Activated T-cell treated with anti-CD3 and anti-CD28 coated beads, Interleukin-2, amount 50 U/mL, for 4 hours (primary cell): ENCODE data around the gene ARMC2. TPM values are rescaled to one million over a fixed set of nuclear protein-coding genes. Genes with fewer than 3 reads are reported as not detected.
A peak's percentile ranks its signal among the peaks of the same experiment; 100 is the strongest.

Experiments
- ATAC-seq, 2 donors: fragments of 200-7000 bp; cut with Tn5 transposase; one replicate each; pipeline ENCODE4 v1.10.0; 2021
- DNase-seq: peaks from one replicate; pipeline ENCODE4 v3.0.0-alpha.2; 2020
- H3K27me3 Mint-ChIP-seq: one replicate; pipeline ENCODE4 v1.8.0; 2021; ENCODE audit warnings: low read depth, mixed read lengths
- H3K36me3 Mint-ChIP-seq: one replicate; pipeline ENCODE4 v1.8.0; 2022; ENCODE audit warnings: mixed read lengths; ENCODE audit not compliant: insufficient read depth
- H3K4me1 Mint-ChIP-seq: one replicate; pipeline ENCODE4 v1.8.0; 2021; ENCODE audit warnings: low read depth, mixed read lengths
- H3K4me3 Mint-ChIP-seq: one replicate; pipeline ENCODE4 v1.8.0; 2021; ENCODE audit warnings: mild to moderate bottlenecking, moderate library complexity, mixed read lengths
- H3K9me3 Mint-ChIP-seq: one replicate; pipeline ENCODE4 v1.8.0; 2021; ENCODE audit warnings: mixed read lengths
- total RNA-seq, 3 donors: library from RNA; stranded (reverse); gene quantifications; one replicate each; pipeline ENCODE4 v1.2.1, GENCODE V29; 2021

Gene ARMC2
- total RNA-seq, 3 donors from 2014 or later, result 2.2 to 2.8 (median 2.3) TPM

DNA sequence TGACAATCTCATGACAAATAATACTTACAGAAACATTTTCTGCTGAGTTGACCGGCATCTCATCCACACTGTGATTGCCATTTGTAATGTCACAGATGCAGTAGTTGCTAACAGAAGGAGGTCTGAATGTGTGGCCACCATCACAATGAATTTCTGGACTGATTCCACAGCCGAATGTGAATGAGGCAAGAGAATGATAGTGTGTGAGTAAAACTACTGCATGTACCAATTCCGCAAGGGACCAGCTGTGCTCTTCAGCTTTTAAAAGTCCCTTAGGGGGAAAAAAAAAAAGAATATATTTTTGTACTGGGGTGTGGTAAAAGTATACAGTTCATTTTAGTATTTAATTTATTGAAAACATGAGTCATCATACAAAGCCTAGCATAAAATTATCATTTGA is 150.3 kb downstream of the ARMC2 start:
- Mint-ChIP-seq H3K4me3 (no peak overlapping the region), H3K27me3 (no peaks in the 10 kb centered on the region), H3K9me3 (no peaks in the 10 kb centered on the region), H3K4me1 (peaks cover 11% of the 10 kb centered on the region), H3K36me3 (peaks cover 19% of the 10 kb centered on the region)
- ATAC-seq (no peak), DNase-seq (no peak)

DNA sequence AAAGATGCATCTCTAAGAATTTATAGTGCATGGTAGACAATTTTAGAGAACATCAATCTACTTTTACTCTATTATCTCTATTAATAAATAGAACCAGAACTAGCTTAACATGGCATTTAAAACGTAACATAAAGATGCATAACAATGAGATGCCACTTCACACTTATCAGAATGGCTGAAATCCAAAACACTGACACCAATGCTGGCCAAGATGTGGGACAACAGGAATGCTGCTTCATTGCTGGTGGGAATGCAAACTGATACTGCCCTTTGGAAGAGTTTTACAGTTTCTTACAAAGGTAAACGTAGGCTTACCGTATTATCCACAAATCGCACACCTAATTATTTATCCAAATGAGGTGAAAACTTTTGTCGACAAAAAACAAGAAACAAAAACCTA is 151.2 kb downstream of the ARMC2 start:
- Mint-ChIP-seq H3K4me3 (no peak overlapping the region), H3K36me3 (peaks cover 19% of the 10 kb centered on the region), H3K9me3 (no peaks in the 10 kb centered on the region)

DNA sequence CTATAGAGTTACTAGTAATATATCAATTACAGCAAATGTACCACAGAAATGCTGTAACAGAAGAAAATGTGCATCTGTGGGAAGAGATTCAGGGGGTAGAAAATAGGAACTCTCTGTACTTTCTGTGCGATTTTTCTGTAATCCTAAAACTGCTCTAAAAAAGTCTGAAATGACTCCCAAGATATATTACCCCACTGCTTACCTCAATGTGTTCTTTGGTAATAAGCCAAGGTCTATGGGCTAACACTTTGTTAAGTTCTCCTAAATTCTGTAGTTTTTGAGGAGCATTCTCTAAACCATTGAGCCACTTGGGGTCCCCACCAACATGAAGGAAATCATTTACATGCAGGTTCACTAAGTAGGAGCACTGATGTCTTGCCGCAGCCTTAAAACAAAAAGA is 152.1 kb downstream of the ARMC2 start:
- no peak for DNase-seq
- no peak for ATAC-seq
- H3K4me3 Mint-ChIP-seq, result no peak overlapping the region
- no peaks in the 10 kb centered on the region for H3K27me3 Mint-ChIP-seq
- H3K4me1 Mint-ChIP-seq, result peaks cover 23% of the 10 kb centered on the region
- H3K36me3 Mint-ChIP-seq, result peaks cover 19% of the 10 kb centered on the region
- H3K9me3 Mint-ChIP-seq, result no peaks in the 10 kb centered on the region

More for the DNA sequence above, 151.2 kb downstream of the ARMC2 start:
- ATAC-seq (no peak), DNase-seq (no peak)
- Mint-ChIP-seq H3K27me3 (no peaks in the 10 kb centered on the region), H3K4me1 (peaks cover 17% of the 10 kb centered on the region)

DNA sequence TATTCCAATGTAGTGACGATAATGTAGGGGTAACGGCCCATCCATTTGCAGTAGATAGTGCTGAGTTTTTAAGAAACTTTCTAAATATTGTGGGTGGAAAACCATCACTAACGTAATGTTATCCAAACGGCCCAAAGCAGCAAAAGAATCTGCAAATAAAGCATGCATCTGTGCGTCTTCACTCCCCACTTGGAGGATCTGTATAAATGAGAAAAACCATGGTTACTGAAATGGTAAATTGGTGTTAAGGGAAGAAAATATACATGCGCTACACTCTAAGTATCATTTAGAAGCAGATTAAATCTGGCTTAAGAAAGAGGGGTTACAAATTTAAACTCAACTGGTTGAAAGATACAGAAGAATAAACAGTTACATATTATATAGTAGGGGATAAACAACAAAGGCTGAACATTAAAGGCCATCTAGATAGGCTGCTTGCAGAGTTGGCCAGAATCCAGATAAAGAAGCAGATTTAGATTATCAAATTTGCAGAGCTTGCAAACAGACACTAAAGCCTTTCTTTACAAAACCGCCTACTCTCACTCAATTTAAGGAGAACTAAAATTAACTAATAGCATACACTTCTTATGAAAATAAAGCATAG is 153.2 kb downstream of the ARMC2 start:
- no peaks in the 10 kb centered on the region for H3K27me3 Mint-ChIP-seq
- peaks cover 29% of the 10 kb centered on the region for H3K4me1 Mint-ChIP-seq
- ATAC-seq, result no peak
- H3K4me3 Mint-ChIP-seq, result no peak overlapping the region
- DNase-seq, result no peak
- H3K9me3 Mint-ChIP-seq, result no peaks in the 10 kb centered on the region
- peaks cover 16% of the 10 kb centered on the region for H3K36me3 Mint-ChIP-seq

DNA sequence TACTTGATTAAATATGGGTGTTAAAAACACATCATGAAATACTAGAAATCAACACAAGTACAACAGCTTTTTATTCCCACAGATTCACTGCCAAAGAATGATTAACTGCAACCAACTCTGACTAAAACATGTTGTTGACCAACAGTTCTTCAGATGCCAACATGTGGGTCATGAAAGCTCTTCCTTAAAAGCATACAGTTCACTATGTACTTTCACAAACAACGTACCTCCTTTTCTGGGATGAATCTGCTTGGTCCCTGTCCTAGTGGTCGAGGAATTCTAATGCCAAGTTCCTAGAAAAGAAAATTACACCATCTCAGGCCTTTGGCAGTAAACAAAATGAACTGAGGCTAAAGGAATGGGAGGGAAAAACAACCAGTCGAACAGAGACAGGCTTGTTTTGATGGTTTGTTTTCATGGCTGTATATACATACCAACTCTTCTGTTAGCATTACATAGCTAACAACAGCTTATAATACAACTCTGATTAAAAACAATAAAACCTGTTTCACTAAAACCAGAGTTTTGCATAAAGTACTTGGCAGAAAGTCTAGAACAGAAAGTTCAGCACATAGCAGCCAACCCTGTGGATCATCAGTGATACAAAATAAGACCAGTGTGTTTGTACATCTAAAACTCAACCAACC is 154.0 kb downstream of the ARMC2 start:
- Mint-ChIP-seq H3K4me3 (no peak overlapping the region), H3K27me3 (no peaks in the 10 kb centered on the region), H3K4me1 (peaks cover 37% of the 10 kb centered on the region), H3K9me3 (no peaks in the 10 kb centered on the region), H3K36me3 (peaks cover 16% of the 10 kb centered on the region)
- no peak for DNase-seq
- peak in 1 of 2 donors; percentile 35 for ATAC-seq

DNA sequence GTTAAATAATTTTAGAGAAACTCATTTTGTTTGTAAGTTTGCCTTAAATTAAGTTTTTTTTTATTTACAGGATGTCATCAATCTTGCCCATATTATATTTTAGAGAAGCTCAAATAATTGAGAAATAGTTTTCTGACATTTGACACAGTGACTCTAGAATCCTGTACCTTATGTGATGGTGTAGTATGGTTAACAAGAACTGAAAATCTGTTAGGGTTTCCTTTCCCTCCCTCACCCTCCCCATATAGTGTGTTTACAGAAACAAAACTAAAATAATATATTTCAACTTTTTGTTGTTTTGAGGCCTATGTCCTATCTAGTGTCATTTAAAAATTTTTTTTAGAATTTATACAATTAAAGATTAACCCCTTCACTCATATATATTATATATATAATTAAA is 154.7 kb downstream of the ARMC2 start:
- no peaks in the 10 kb centered on the region for H3K27me3 Mint-ChIP-seq
- no peak overlapping the region for H3K4me3 Mint-ChIP-seq
- no peaks in the 10 kb centered on the region for H3K9me3 Mint-ChIP-seq
- DNase-seq (no peak), ATAC-seq (no peak)
- H3K36me3 Mint-ChIP-seq, result peaks cover 16% of the 10 kb centered on the region
- peaks cover 42% of the 10 kb centered on the region for H3K4me1 Mint-ChIP-seq

DNA sequence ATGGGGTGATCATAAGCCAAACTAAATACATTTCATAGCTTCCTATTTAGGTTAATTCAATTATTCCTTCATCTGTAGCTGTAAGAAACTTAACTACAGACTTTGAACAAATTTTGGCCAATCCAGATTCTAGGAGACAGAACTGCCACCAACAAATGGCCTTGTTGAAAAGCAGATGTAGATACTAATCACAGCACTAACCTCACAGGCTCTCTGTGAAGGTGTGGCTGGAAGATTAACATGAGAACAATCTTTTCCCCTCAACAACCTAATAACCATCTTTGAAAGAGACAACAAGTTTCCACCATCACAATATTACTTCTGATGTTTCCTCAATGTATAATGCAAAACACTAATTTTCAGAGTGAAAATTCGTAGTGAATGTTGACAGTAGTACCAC is 158.6 kb downstream of the ARMC2 start:
- DNase-seq (no peak), ATAC-seq (no peak)
- H3K4me3 Mint-ChIP-seq, result peak overlapping the region; percentile 93
- peaks cover 2% of the 10 kb centered on the region for H3K36me3 Mint-ChIP-seq
- H3K9me3 Mint-ChIP-seq, result no peaks in the 10 kb centered on the region
- peaks cover 64% of the 10 kb centered on the region for H3K4me1 Mint-ChIP-seq
- no peaks in the 10 kb centered on the region for H3K27me3 Mint-ChIP-seq

DNA sequence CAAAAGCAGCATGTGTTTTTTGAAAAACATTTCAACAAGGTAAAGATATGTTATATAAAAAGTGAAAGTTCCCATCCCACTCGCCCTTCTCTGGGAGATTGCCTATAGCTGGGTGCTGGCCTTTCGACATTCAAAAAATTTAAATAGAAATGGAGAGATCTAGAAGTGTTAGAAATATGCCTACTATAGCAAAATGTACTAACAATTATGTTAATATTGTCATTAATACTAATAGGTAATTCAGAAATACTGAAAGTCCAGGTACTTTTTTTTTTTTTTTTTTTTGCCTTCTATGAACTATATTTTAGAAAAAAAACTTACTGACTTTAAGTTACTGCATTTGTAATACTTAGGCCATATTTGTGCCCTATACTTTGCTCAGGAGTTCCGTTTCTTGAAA is 159.3 kb downstream of the ARMC2 start:
- Mint-ChIP-seq H3K4me3 (peak overlapping the region; percentile 93), H3K36me3 (no peaks in the 10 kb centered on the region), H3K9me3 (no peaks in the 10 kb centered on the region), H3K27me3 (no peaks in the 10 kb centered on the region), H3K4me1 (peaks cover 60% of the 10 kb centered on the region)
- DNase-seq, result no peak
- ATAC-seq, result no peak

DNA sequence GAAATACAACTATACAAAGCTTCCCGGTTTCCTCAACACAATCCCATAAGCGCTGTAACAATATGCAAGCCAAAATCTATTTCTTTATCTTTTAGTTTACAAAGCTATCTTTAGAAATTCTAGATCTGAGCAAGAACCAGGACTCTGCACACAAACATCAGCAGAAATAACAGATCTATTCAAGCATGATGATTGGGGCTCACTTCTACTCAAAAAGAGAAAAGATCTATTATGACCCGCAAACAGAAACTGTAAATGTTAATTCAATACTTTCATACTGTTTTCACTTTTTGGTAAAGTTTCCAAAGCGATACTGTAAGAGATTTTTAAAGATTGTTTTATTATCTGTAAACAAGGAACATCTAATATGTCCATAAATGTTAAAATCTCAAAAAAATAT is 159.8 kb downstream of the ARMC2 start:
- Mint-ChIP-seq H3K36me3 (no peaks in the 10 kb centered on the region), H3K4me3 (peak overlapping the region; percentile 93), H3K27me3 (no peaks in the 10 kb centered on the region), H3K9me3 (no peaks in the 10 kb centered on the region), H3K4me1 (peaks cover 63% of the 10 kb centered on the region)
- ATAC-seq (peak; percentile 16 to 23), DNase-seq (no peak)

DNA sequence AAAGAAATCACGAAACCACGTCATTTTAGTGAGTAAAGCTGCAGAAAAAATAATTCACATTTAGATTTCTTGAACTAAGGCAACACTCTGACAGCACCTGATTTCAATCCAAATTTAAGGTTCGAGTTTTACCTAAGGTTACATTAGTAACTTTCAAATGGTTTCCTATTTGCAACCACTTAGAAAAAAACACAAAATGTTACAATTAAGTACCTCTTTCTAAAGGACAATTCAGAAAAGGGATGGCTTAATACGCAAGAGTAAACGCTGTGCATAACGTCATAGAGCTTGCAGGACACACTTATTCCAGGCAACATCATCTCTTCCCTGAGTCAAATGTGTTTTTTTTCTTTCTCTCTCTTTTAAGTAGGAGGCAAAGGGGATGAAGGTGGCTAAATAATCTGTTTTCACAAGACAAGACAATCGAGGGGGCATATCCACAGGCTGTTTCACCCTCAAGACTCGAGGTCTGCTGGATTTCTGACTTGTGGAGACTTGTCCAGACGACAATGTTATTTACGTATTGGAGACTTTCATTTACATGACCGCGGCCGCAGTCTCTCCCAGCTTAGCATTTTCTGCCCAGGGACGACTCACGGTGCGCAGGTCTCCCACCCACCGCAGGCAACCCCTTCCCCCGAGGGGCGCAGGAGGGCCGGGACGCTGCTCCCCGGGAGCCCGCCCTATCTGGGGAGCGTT is 160.5 kb downstream of the ARMC2 start:
- peaks cover 65% of the 10 kb centered on the region for H3K4me1 Mint-ChIP-seq
- H3K27me3 Mint-ChIP-seq, result no peaks in the 10 kb centered on the region
- no peaks in the 10 kb centered on the region for H3K36me3 Mint-ChIP-seq
- DNase-seq, result no peak
- H3K4me3 Mint-ChIP-seq, result peak overlapping the region; percentile 93
- ATAC-seq, result peak; percentile 4 to 9
- no peaks in the 10 kb centered on the region for H3K9me3 Mint-ChIP-seq

DNA sequence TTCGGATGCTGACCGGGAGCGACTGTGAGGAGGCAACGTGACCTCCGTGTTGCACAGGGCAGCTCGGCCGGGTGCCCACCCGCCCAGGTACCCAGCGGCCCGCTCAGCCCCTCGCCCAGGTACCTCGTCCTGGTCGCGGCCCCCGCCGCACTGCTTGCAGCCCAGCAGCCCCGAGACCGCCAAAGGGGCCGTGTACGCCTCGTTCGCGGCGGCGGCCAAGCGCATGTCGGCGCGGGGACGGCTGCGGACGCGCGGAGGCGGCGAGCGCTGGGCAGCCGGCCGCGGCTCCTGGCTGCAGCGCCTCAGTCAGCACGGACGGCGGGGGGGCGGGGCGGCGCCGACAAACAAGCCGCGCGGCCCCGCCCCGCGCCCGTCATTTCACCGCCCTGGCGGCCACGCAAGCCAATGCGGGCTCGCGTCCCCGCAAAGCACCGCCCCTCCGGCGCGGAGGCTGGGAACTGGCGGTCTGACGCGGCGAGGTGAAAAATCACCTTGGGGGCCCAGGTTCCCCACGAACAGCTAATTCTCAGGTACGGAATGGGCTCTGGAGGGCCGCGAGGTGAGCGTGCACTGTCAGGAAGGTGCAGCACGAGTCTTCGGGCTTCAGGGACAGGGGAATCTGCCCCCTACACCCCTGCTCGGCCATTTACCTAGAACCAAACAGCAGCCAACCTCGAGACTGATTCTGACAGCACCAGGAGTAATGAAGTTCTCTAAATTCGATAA is 161.2 kb downstream of the ARMC2 start:
- DNase-seq (peak; percentile 88), ATAC-seq (peak; percentile 94 to 95)
- Mint-ChIP-seq H3K4me1 (peaks cover 68% of the 10 kb centered on the region), H3K27me3 (no peaks in the 10 kb centered on the region), H3K4me3 (peak overlapping the region; percentile 95), H3K36me3 (no peaks in the 10 kb centered on the region), H3K9me3 (no peaks in the 10 kb centered on the region)

DNA sequence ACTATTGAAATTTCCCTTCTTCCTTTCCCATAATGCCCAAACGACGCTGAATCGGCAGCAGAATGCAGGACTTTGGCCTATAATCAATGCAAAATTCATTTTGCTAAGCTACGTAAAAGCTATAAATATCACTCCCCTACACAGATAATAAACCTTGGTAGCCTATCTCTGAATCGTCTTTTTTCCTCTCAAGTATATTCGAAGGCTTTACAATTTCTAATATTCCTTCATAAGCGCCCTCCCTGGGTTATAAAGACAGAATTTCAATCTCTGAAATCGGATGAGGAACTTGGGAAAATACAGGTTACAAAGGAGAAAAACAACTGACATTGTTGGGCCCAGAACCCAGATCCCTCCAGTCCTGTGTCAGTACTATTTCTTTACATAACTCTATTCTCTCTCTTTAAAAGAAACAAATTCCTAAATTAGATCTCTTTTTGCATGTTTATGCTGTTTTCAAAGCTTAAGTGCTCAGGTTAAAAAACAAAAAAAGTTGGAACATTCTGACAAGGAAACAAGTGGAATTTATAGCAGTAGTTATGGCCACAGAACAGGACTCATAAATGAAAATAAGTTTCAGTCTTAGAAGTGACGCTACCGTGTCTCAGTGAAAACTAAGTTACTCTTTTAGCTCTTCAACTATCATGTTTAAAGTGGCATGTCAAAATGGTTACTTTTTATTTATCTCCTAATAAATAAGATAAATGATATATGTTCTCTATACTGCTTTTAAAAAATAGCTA is 161.9 kb downstream of the ARMC2 start:
- no peaks in the 10 kb centered on the region for H3K9me3 Mint-ChIP-seq
- ATAC-seq (no peak), DNase-seq (no peak)
- H3K4me1 Mint-ChIP-seq, result peaks cover 69% of the 10 kb centered on the region
- H3K36me3 Mint-ChIP-seq, result no peaks in the 10 kb centered on the region
- H3K4me3 Mint-ChIP-seq, result peak overlapping the region; percentile 95
- no peaks in the 10 kb centered on the region for H3K27me3 Mint-ChIP-seq

DNA sequence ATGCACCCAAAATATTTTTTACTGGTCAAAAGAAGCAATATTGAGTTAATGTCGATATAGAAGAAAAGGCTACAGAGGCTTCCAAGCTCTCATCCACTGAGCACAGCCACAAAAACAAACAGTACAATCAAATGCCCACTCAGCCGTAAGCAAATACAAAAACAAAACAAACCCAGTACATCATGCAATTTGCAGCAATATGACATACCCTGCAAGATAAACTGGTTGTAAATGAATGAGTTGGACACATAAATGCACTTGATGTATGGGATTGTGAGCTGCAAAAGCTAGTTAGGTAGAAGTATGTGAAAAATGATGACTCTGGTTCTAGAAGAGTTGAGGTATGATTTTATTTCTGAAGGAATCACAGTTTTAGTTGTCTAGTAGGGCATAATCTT is 162.5 kb downstream of the ARMC2 start:
- Mint-ChIP-seq H3K27me3 (no peaks in the 10 kb centered on the region), H3K9me3 (no peaks in the 10 kb centered on the region), H3K4me3 (peak overlapping the region; percentile 37), H3K4me1 (peaks cover 73% of the 10 kb centered on the region), H3K36me3 (no peaks in the 10 kb centered on the region)
- DNase-seq (no peak), ATAC-seq (no peak)
